MM.1S (cell line): Measurements from ENCODE around the gene GARNL3.

Experiments used
- DNase-seq: peaks from one replicate; pipeline ENCODE4 v3.0.0-alpha.2; 2015
- H2AFZ ChIP-seq: fragments of 300-600 bp; sonication (generic); 2 replicates; pipeline ENCODE4 v1.6.0; 2016; ENCODE audit warnings: antibody characterized with exemption, low read length
- H3F3A ChIP-seq: fragments of 300-600 bp; sonication (generic); 2 replicates; pipeline ENCODE4 v1.6.1; 2016; ENCODE audit warnings: mild to moderate bottlenecking, antibody characterized with exemption, low read length, moderate library complexity, mixed read lengths; ENCODE audit not compliant: insufficient read depth
- H3K27ac ChIP-seq: fragments of 300-600 bp; sonication (generic); 2 replicates; pipeline ENCODE4 v1.5.1; 2016; ENCODE audit warnings: mild to moderate bottlenecking, low read length
- H3K27me3 ChIP-seq: fragments of 300-600 bp; sonication (generic); replicated peaks from 2 replicates; pipeline ENCODE4 v1.6.0; 2016; ENCODE audit warnings: low read length; ENCODE audit not compliant: insufficient read depth
- H3K36me3 ChIP-seq: fragments of 300-600 bp; sonication (generic); replicated peaks from 2 replicates; pipeline ENCODE4 v1.6.1; 2016; ENCODE audit warnings: mild to moderate bottlenecking, low read length, mixed read lengths; ENCODE audit not compliant: insufficient read depth
- H3K4me1 ChIP-seq: fragments of 300-600 bp; sonication (generic); 2 replicates; pipeline ENCODE4 v1.6.1; 2016; ENCODE audit warnings: low read length, mixed read lengths
- H3K4me2 ChIP-seq: fragments of 300-600 bp; sonication (generic); 2 replicates; pipeline ENCODE4 v1.6.0; 2016; ENCODE audit warnings: low read depth, low read length
- H3K4me3 ChIP-seq: fragments of 300-600 bp; sonication (generic); 2 replicates; pipeline ENCODE4 v1.5.1; 2016; ENCODE audit warnings: low read length, mixed read lengths
- H3K79me2 ChIP-seq: fragments of 300-600 bp; sonication (generic); 2 replicates; pipeline ENCODE4 v1.6.1; 2016; ENCODE audit warnings: mixed run types, low read length, mixed read lengths
- H3K9ac ChIP-seq: fragments of 300-600 bp; sonication (generic); 2 replicates; pipeline ENCODE4 v1.6.1; 2016; ENCODE audit warnings: low read length, mixed read lengths
- H3K9me2 ChIP-seq: fragments of 300-600 bp; sonication (generic); replicated peaks from 2 replicates; pipeline ENCODE4 v1.6.1; 2016; ENCODE audit warnings: mild to moderate bottlenecking, low read length, mixed read lengths; ENCODE audit not compliant: insufficient read depth
- H3K9me3 ChIP-seq: fragments of 300-600 bp; sonication (generic); replicated peaks from 2 replicates; pipeline ENCODE4 v1.6.1; 2016; ENCODE audit warnings: mild to moderate bottlenecking, low read length, mixed read lengths; ENCODE audit not compliant: insufficient read depth
- H4K20me1 ChIP-seq: fragments of 300-600 bp; sonication (generic); 2 replicates; pipeline ENCODE4 v1.6.1; 2016; ENCODE audit warnings: mild to moderate bottlenecking, low read length, moderate library complexity, mixed read lengths; ENCODE audit not compliant: insufficient read depth
- EZH2 ChIP-seq: fragments of 300-600 bp; sonication (generic); optimal IDR thresholded peaks from 2 replicates; pipeline ENCODE3; 2017; ENCODE audit warnings: low read depth, mild to moderate bottlenecking, antibody characterized with exemption, low read length, mixed read lengths
- EZH2phosphoT487 ChIP-seq: fragments of 300-600 bp; sonication (generic); IDR thresholded peaks from 2 replicates; pipeline ENCODE4 v1.6.1; 2018; ENCODE audit warnings: antibody characterized with exemption, low read length
- TF ChIP-seq, protein P1 (sequence below): fragments of 300-600 bp; sonication (generic); IDR thresholded peaks from 2 replicates; pipeline ENCODE4 v1.5.1; 2016; ENCODE audit warnings: antibody characterized with exemption, low read length, mixed read lengths

GARNL3 gene

DNA sequence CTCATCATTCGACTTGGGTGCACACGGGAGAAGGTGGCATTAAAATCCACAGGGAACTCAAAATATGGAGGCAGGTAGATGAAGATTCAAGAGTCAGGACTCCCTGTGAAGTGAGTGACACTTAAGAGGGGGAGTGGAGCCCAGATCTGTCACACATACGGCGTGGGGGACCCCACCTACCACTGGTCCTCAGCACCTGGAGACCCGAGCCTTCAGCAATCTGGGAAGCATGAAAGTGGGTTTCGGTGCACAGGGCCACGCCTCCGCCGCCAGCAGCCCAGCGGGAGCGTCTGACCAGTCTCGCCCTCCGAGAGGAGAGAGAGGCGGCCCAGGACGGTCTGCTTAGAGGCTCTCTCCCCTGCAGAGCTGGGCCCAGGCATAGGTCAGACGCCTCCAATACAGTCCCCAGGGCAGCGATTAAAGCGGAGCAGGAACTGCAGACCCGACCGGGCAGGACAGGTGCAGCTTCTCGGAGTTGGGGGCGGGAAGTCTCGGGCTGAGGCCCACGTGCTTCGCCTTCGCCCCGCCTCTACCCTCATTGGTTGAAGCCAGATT is 131.8 kb downstream of the GARNL3 start:
- Histone ChIP-seq H2AFZ (peak overlapping the region; percentile 47), H3K79me2 (peaks cover 12% of the 10 kb centered on the region), H3F3A (no peaks in the 10 kb centered on the region), H3K4me2 (peak overlapping the region; percentile 60), H4K20me1 (no peaks in the 10 kb centered on the region), H3K9me2 (no peaks in the 10 kb centered on the region), H3K27ac (no peak overlapping the region), H3K27me3 (no peaks in the 10 kb centered on the region), H3K36me3 (no peaks in the 10 kb centered on the region), H3K9ac (peak overlapping the region; percentile 33; the same call in 1 of the 2 replicates), H3K4me3 (peak overlapping the region; percentile 68), H3K4me1 (peaks cover 14% of the 10 kb centered on the region), H3K9me3 (no peaks in the 10 kb centered on the region)
- TF ChIP-seq, protein P1, sequence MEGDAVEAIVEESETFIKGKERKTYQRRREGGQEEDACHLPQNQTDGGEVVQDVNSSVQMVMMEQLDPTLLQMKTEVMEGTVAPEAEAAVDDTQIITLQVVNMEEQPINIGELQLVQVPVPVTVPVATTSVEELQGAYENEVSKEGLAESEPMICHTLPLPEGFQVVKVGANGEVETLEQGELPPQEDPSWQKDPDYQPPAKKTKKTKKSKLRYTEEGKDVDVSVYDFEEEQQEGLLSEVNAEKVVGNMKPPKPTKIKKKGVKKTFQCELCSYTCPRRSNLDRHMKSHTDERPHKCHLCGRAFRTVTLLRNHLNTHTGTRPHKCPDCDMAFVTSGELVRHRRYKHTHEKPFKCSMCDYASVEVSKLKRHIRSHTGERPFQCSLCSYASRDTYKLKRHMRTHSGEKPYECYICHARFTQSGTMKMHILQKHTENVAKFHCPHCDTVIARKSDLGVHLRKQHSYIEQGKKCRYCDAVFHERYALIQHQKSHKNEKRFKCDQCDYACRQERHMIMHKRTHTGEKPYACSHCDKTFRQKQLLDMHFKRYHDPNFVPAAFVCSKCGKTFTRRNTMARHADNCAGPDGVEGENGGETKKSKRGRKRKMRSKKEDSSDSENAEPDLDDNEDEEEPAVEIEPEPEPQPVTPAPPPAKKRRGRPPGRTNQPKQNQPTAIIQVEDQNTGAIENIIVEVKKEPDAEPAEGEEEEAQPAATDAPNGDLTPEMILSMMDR: no peak
- no peak for TF ChIP-seq EZH2
- no peak for TF ChIP-seq EZH2phosphoT487
- DNase-seq: no peak

DNA sequence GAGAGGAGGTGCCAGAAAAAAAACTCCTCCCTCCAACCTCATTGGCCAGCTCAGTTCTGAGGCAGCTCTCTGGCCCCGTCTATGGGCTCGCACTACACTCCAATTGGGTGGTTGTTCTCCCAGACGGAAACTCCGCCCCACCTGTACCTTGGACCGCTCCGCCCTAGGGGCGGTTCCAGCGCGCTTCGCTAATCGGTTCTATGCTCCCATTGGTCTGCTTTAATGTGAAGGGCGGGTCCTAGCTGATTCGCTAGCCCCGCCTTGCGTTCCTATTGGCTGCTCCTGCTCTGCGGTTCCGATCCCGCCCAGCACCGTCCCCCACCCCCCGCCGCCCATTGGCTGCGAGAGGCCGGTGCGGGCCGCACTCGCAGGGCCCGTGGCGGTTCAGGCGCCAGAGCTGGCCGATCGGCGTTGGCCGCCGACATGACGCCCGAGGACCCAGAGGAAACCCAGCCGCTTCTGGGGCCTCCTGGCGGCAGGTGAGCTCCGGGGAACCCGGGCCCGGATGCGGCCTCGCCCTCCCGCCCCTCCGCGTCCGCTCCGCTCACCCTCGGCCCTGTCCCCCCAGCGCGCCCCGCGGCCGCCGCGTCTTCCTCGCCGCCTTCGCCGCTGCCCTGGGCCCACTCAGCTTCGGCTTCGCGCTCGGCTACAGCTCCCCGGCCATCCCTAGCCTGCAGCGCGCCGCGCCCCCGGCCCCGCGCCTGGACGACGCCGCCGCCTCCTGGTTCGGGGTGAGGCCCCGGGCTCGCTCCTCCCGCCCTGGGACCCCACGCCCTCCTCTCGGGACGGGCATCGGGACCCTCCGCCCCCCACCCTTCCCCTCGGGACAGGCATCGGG is 132.5 kb downstream of the GARNL3 start, which contains the start of gene SLC2A8:
Gene SLC2A8 (plus strand): TSS at position 362 of the 838 bp plus-strand sequence. CDS start 62 bp downstream, at position 424.
- peaks cover 14% of the 10 kb centered on the region for H3K4me1 ChIP-seq
- peak within 1 kb of the TSS; percentile 80 for H2AFZ ChIP-seq
- peak within 1 kb of the TSS; percentile 80 for H3K9ac ChIP-seq
- TF ChIP-seq EZH2 (no peak), EZH2phosphoT487 (no peak)
- TF ChIP-seq, protein P1: 0 out of 2 replicates have a peak, but pooled peaks have one; percentile 4
- H3K4me3 ChIP-seq: peak within 1 kb of the TSS; percentile 84
- no peaks in the 10 kb centered on the region for H3K27me3 ChIP-seq
- H4K20me1 ChIP-seq: no peaks in the 10 kb centered on the region
- H3K27ac ChIP-seq: peak within 1 kb of the TSS; percentile 23; the same call in 1 of the 2 replicates
- no peaks in the 10 kb centered on the region for H3K36me3 ChIP-seq
- H3F3A ChIP-seq: no peaks in the 10 kb centered on the region
- no peaks in the 10 kb centered on the region for H3K9me2 ChIP-seq
- DNase-seq: peak; percentile 99
- peak within 1 kb of the TSS; percentile 98 for H3K4me2 ChIP-seq
- H3K9me3 ChIP-seq: no peaks in the 10 kb centered on the region
- peaks cover 12% of the 10 kb centered on the region for H3K79me2 ChIP-seq

DNA sequence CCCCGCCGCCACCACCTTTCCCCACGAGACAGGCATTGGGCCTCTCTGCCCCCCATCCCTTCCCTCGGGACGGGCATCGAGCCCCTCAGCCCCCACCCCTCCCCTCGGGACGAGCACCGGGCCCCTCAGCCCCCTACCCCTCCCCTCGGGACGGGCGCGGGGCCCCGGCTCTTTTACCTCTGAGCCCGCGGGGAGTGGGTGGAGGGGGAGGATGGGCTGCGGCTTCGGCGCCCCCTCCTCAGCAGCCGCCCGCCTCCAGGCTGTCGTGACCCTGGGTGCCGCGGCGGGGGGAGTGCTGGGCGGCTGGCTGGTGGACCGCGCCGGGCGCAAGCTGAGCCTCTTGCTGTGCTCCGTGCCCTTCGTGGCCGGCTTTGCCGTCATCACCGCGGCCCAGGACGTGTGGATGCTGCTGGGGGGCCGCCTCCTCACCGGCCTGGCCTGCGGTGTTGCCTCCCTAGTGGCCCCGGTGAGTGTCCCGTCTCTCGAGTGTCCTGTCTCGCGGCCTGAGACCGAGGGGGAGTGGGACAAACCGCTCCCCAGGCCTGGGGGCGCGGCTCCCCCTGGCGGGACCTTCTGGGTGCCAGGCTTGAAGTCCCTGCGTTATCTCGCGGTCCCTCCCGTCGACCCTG is 133.2 kb downstream of the GARNL3 start:
- H4K20me1 ChIP-seq: no peaks in the 10 kb centered on the region
- H3K79me2 ChIP-seq: peaks cover 12% of the 10 kb centered on the region
- peak overlapping the region; percentile 80 for H2AFZ ChIP-seq
- no peaks in the 10 kb centered on the region for H3F3A ChIP-seq
- no peaks in the 10 kb centered on the region for H3K36me3 ChIP-seq
- DNase-seq: peak; percentile 30
- H3K9me2 ChIP-seq: no peaks in the 10 kb centered on the region
- peak overlapping the region; percentile 23; the same call in 1 of the 2 replicates for H3K27ac ChIP-seq
- H3K4me2 ChIP-seq: peak overlapping the region; percentile 98
- no peak for TF ChIP-seq EZH2phosphoT487
- TF ChIP-seq, protein P1: peak; percentile 47
- H3K4me1 ChIP-seq: peaks cover 14% of the 10 kb centered on the region
- peak overlapping the region; percentile 80 for H3K9ac ChIP-seq
- peak overlapping the region; percentile 84 for H3K4me3 ChIP-seq
- no peaks in the 10 kb centered on the region for H3K27me3 ChIP-seq
- no peaks in the 10 kb centered on the region for H3K9me3 ChIP-seq
